OCI-LY7 (cell line): ENCODE data around the gene DRD4.

Experiments used
- EZH2phosphoT487 ChIP-seq: fragments of 200-600 bp; sonication (generic); IDR thresholded peaks from 2 replicates; pipeline ENCODE4 v1.6.1; 2018; ENCODE audit warnings: low read depth, borderline replicate concordance, mild to moderate bottlenecking, mixed run types, antibody characterized with exemption, low read length, moderate library complexity, mixed read lengths
- TF ChIP-seq, protein P1 (sequence below): fragments of 200-600 bp; sonication (generic); conservative IDR thresholded peaks from 2 replicates; pipeline ENCODE4 v1.5.1; 2014; ENCODE audit warnings: mild to moderate bottlenecking, antibody characterized with exemption, low read length, moderate library complexity, mixed read lengths

GRCh38 chr11:627308-627576 lies 9.8 kb upstream of the DRD4 start:
- TF ChIP-seq EZH2phosphoT487: no peak
- TF ChIP-seq, protein P1, sequence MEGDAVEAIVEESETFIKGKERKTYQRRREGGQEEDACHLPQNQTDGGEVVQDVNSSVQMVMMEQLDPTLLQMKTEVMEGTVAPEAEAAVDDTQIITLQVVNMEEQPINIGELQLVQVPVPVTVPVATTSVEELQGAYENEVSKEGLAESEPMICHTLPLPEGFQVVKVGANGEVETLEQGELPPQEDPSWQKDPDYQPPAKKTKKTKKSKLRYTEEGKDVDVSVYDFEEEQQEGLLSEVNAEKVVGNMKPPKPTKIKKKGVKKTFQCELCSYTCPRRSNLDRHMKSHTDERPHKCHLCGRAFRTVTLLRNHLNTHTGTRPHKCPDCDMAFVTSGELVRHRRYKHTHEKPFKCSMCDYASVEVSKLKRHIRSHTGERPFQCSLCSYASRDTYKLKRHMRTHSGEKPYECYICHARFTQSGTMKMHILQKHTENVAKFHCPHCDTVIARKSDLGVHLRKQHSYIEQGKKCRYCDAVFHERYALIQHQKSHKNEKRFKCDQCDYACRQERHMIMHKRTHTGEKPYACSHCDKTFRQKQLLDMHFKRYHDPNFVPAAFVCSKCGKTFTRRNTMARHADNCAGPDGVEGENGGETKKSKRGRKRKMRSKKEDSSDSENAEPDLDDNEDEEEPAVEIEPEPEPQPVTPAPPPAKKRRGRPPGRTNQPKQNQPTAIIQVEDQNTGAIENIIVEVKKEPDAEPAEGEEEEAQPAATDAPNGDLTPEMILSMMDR: no peak
